ENCODE results near the gene PTPN1. TPM values are rescaled to one million over a fixed set of nuclear protein-coding genes. Genes with fewer than 3 reads are reported as not detected.

Gene PTPN1
- total RNA-seq, 3 donors from 2014 or later (not counting 1 experiment from before 2014, with no cell fraction given), result 52.9 to 64.5 (median 58.3) TPM

DNA sequence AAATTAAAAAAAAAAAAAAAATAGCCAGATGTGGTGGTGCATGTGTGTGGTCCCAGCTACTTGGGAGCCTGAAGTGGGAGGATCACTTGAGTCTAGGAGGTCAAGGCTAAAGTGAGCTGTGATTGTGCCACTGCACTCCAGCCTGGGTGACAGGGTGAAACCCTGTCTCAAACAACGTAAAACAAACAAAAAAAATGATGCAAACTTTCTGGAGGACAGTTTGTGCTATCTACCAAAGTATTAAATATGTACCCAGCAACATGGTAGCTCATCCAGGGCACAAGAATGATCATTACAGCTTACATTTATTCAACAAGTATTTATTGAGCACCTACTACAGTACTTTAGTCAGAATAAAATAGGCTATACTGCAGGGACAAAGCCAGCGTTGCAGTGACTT is 40.4 kb upstream of the PTPN1 start:
- peaks cover 8 to 13% of the 10 kb centered on the region in 2 donors for H3K27me3 Mint-ChIP-seq (ENCODE audit: low read depth in 2 of 2)
- no peaks in the 10 kb centered on the region for H3K27me3 ChIP-seq (ENCODE audit: control insufficient read depth, insufficient read depth, low read length)
- no peaks in the 10 kb centered on the region for H3K4me1 Mint-ChIP-seq
- WGBS (ENCODE audit: insufficient coverage), result 89% methylated on average over 2 of the region's 2 CpGs
- intact Hi-C loops (cut with micrococcal nuclease), result no loop called here
- H3K36me3 Mint-ChIP-seq, result no peaks in the 10 kb centered on the region
- no peak overlapping the region for H3K4me3 ChIP-seq (ENCODE audit: low read length)
- no peaks in the 10 kb centered on the region for H3K9me3 Mint-ChIP-seq
- H3K27ac Mint-ChIP-seq, result no peak overlapping the region
- H3K9me3 ChIP-seq (ENCODE audit: control insufficient read depth, insufficient read depth, low read length), result no peaks in the 10 kb centered on the region
- TF ChIP-seq, protein P1, sequence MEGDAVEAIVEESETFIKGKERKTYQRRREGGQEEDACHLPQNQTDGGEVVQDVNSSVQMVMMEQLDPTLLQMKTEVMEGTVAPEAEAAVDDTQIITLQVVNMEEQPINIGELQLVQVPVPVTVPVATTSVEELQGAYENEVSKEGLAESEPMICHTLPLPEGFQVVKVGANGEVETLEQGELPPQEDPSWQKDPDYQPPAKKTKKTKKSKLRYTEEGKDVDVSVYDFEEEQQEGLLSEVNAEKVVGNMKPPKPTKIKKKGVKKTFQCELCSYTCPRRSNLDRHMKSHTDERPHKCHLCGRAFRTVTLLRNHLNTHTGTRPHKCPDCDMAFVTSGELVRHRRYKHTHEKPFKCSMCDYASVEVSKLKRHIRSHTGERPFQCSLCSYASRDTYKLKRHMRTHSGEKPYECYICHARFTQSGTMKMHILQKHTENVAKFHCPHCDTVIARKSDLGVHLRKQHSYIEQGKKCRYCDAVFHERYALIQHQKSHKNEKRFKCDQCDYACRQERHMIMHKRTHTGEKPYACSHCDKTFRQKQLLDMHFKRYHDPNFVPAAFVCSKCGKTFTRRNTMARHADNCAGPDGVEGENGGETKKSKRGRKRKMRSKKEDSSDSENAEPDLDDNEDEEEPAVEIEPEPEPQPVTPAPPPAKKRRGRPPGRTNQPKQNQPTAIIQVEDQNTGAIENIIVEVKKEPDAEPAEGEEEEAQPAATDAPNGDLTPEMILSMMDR (IDR thresholded peaks at IDR 0.05), result no peak
- peaks cover 6% of the 10 kb centered on the region for H3K4me1 ChIP-seq (ENCODE audit: control insufficient read depth, insufficient read depth, low read length)
- ATAC-seq (no peak), DNase-seq (no peak)
- no peak overlapping the region for H3K4me3 Mint-ChIP-seq
- no peak overlapping the region for H3K27ac ChIP-seq (ENCODE audit: low read length)
- no peaks in the 10 kb centered on the region for H3K36me3 ChIP-seq (ENCODE audit: control insufficient read depth, insufficient read depth, low read length)

DNA sequence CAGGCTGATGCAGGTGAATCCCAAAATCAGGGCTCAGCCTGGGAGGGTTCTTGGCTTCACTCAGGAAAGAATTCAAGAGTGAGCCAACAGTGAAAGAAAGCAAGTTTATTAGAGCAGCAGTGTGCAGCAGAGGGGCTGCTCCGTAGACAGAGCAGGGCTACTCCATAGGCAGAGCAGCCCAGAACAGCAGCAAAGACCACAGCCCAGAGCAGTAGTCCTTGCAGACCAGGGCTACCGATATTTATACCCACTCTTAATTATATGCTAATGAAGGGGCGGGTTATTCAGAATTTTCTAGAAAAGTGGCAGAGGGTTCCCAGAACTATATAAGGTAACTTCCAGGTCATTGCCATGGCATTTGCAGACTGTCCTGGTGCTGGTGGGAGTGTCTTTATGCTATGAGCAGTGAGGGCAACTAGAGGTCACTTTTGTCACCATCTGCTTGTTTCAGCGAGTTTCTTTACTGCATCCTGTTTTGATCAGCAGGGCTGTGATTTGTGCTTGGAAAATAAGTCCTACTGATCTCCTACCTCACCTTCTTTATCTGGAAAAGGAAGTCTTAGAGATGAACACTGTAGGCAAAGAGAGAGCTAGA is 39.8 kb upstream of the PTPN1 start:
- no peak overlapping the region for H3K27ac Mint-ChIP-seq
- 94% methylated on average over 1 of the region's 4 CpGs for WGBS (ENCODE audit: insufficient coverage)
- TF ChIP-seq, protein P1 (IDR thresholded peaks at IDR 0.05), result no peak
- DNase-seq (no peak), ATAC-seq (no peak)
- intact Hi-C loops (cut with micrococcal nuclease), result no loop called here
- no peak overlapping the region for H3K4me3 Mint-ChIP-seq
- Histone ChIP-seq H3K9me3 (ENCODE audit: control insufficient read depth, insufficient read depth, low read length) (no peaks in the 10 kb centered on the region), H3K4me3 (ENCODE audit: low read length) (no peak overlapping the region), H3K27ac (ENCODE audit: low read length) (no peak overlapping the region), H3K36me3 (ENCODE audit: control insufficient read depth, insufficient read depth, low read length) (no peaks in the 10 kb centered on the region), H3K27me3 (ENCODE audit: control insufficient read depth, insufficient read depth, low read length) (no peaks in the 10 kb centered on the region), H3K4me1 (ENCODE audit: control insufficient read depth, insufficient read depth, low read length) (peaks cover 6% of the 10 kb centered on the region)
- no peaks in the 10 kb centered on the region for H3K36me3 Mint-ChIP-seq
- H3K9me3 Mint-ChIP-seq, result no peaks in the 10 kb centered on the region
- H3K4me1 Mint-ChIP-seq, result no peaks in the 10 kb centered on the region
- peaks cover 8 to 13% of the 10 kb centered on the region in 2 donors for H3K27me3 Mint-ChIP-seq (ENCODE audit: low read depth in 2 of 2)

- Mint-ChIP-seq H3K27me3 (ENCODE audit: low read depth in 2 of 2) (peaks cover 8 to 13% of the 10 kb centered on the region in 2 donors), H3K27ac (no peak overlapping the region), H3K9me3 (no peaks in the 10 kb centered on the region), H3K4me3 (no peak overlapping the region), H3K36me3 (no peaks in the 10 kb centered on the region), H3K4me1 (no peaks in the 10 kb centered on the region)
- no peak overlapping the region for H3K27ac ChIP-seq (ENCODE audit: low read length)
- DNase-seq, result no peak
- no CpG with 5 or more reads among the region's 1 CpG for WGBS (ENCODE audit: insufficient coverage)
- intact Hi-C loops (cut with micrococcal nuclease), result no loop called here
- no peak for ATAC-seq
- TF ChIP-seq, protein P1 (IDR thresholded peaks at IDR 0.05), result no peak
- H3K9me3 ChIP-seq (ENCODE audit: control insufficient read depth, insufficient read depth, low read length), result no peaks in the 10 kb centered on the region
- H3K36me3 ChIP-seq (ENCODE audit: control insufficient read depth, insufficient read depth, low read length), result no peaks in the 10 kb centered on the region
- H3K27me3 ChIP-seq (ENCODE audit: control insufficient read depth, insufficient read depth, low read length), result no peaks in the 10 kb centered on the region
- H3K4me1 ChIP-seq (ENCODE audit: control insufficient read depth, insufficient read depth, low read length), result peaks cover 6% of the 10 kb centered on the region
- no peak overlapping the region for H3K4me3 ChIP-seq (ENCODE audit: low read length)
These were observed 39.0 kb upstream of the PTPN1 start for GRCh38 chr20:50471231-50471630.

Measured in natural killer cell (primary cell).